Measurements from ENCODE around the gene RNF213. TPM values are rescaled to one million over a fixed set of nuclear protein-coding genes. Genes with fewer than 3 reads are reported as not detected.

RNF213 gene
- total and polyA plus RNA-seq, 2 of the 8 experiments (the other 6 are each of a cell fraction or from before 2014, with no cell fraction given) = 33.8 to 62.8 TPM

- H3K4me2 ChIP-seq (ENCODE audit: insufficient read depth in 1 of 2, low read depth in 2 of 2, low read length in 2 of 2) = no peak overlapping the region
- H3K23me2 ChIP-seq (ENCODE audit: low read depth, low read length) = no peaks in the 10 kb centered on the region; the same call in 1 of the 2 replicates
- ChIA-PET CTCF (ENCODE audit: partially characterized antibody) (interaction anchor here (1.2 to 4.6 kb wide), 3 partner anchors 23 to 128 kb away, joined by 3 to 34 read pairs (median 3); no protein-coding TSS in a partner anchor), POLR2A (ENCODE audit: partially characterized antibody) (interaction anchor here (1.1 to 1.6 kb wide), 4 partner anchors 12 to 50 kb away, joined by 3 read pairs; no protein-coding TSS in a partner anchor)
- peaks cover 0 to 2% of the 10 kb centered on the region in 2 experiments for H4K20me1 ChIP-seq (replicated peaks in 1 of 2; ENCODE audit: control insufficient read depth in 1 of 2, insufficient read depth in 2 of 2, low read length in 2 of 2)
- H3K27ac ChIP-seq (ENCODE audit: low read depth, low read length) = no peak overlapping the region
- H3K56ac ChIP-seq (replicated peaks; ENCODE audit: insufficient read length, low read depth, low read length) = no peak overlapping the region
- no peaks in the 10 kb centered on the region for H3K79me2 ChIP-seq (ENCODE audit: control insufficient read depth in 1 of 2, insufficient read depth in 2 of 2, low read length in 2 of 2)
- H2BK20ac ChIP-seq (ENCODE audit: low read length) = no peak overlapping the region
- no peak overlapping the region for H3K14ac ChIP-seq (ENCODE audit: insufficient read length)
- no peak overlapping the region for H2AK5ac ChIP-seq (ENCODE audit: low read depth, low read length)
- H3K9ac ChIP-seq (replicated peaks in 1 of 4; ENCODE audit: extremely low read depth in 1 of 4, low read depth in 3 of 4, low read length in 3 of 4) = no peak overlapping the region
- H2BK15ac ChIP-seq (ENCODE audit: low read length) = no peak overlapping the region
- no peak overlapping the region for H3K23ac ChIP-seq (ENCODE audit: insufficient read length)
- H2BK5ac ChIP-seq (ENCODE audit: low read depth, low read length) = no peak overlapping the region
- no peak overlapping the region for H4K5ac ChIP-seq (ENCODE audit: insufficient read length, low read depth, low read length)
- H4K8ac ChIP-seq (ENCODE audit: extremely low read depth, insufficient read depth, low read length) = no peak overlapping the region
- H2BK120ac ChIP-seq (replicated peaks; ENCODE audit: low read depth, low read length) = no peak overlapping the region
- no peak overlapping the region for H2BK12ac ChIP-seq (ENCODE audit: low read depth, low read length)
- no peak overlapping the region for H4K91ac ChIP-seq (replicated peaks; ENCODE audit: insufficient read length, low read length)
- H3K4me3 ChIP-seq (ENCODE audit: extremely low read depth in 1 of 4, insufficient read depth in 2 of 4, low read depth in 3 of 4, low read length in 4 of 4) = no peak overlapping the region
- no peak overlapping the region for H3K18ac ChIP-seq (ENCODE audit: extremely low read depth, low read length)
- no peak overlapping the region for H2AFZ ChIP-seq (ENCODE audit: low read length)
- H3K4ac ChIP-seq (replicated peaks; ENCODE audit: insufficient read length, low read depth, low read length) = no peak overlapping the region
- no peaks in the 10 kb centered on the region for H3K9me3 ChIP-seq (ENCODE audit: insufficient read depth in 2 of 2, low read depth in 1 of 2, low read length in 1 of 2)
- WGBS, 2 experiments (ENCODE audit: extremely low coverage in 1 of 2, insufficient coverage in 1 of 2, insufficient read length in 1 of 2, insufficient replicate concordance in 2 of 2, low coverage in 1 of 2, low lambda C conversion rate in 2 of 2, missing lambda C conversion rate in 1 of 2) = 95% methylated on average over 5 of the region's 5 CpGs; no CpG with 5 or more reads in 1 of the 2 experiments
- DNase-seq (ENCODE audit: low read depth in 1 of 2, low spot score in 2 of 2) = no peak
- no peaks in the 10 kb centered on the region for H3K27me3 ChIP-seq (replicated peaks in 1 of 4; ENCODE audit: control insufficient read depth in 3 of 4, extremely low read depth in 1 of 4, insufficient read depth in 3 of 4, low read length in 3 of 4)
- no peaks in the 10 kb centered on the region for H3K36me3 ChIP-seq (ENCODE audit: control insufficient read depth in 2 of 4, insufficient read depth in 4 of 4, low read length in 3 of 4)
- H3K4me1 ChIP-seq (replicated peaks in 1 of 4; ENCODE audit: control insufficient read depth in 3 of 4, insufficient read depth in 4 of 4, low read length in 3 of 4) = peaks cover 2 to 15% (median 8%) of the 10 kb centered on the region in 4 experiments; a peak in 6 of 7 replicates
- H3K79me1 ChIP-seq (ENCODE audit: low read depth, low read length) = no peaks in the 10 kb centered on the region
- no peak for FAIRE-seq
- TF ChIP-seq CHD1 (IDR thresholded peaks at IDR 0.05; ENCODE audit: low read depth, low read length) (no peak), CBX8 (IDR thresholded peaks at IDR 0.05; ENCODE audit: borderline replicate concordance, low read depth, low read length) (no peak), FOSL1 (IDR thresholded peaks at IDR 0.05; ENCODE audit: insufficient read depth, low read depth, low read length) (no peak), RAD21 (IDR thresholded peaks at IDR 0.05 in 1 of 2, conservative IDR thresholded peaks at IDR 0.05 in 1 of 2; ENCODE audit: low read depth in 2 of 2, low read length in 2 of 2) (no peak), JUN (IDR thresholded peaks at IDR 0.05; ENCODE audit: low read depth, low read length) (no peak), RXRA (IDR thresholded peaks at IDR 0.05; ENCODE audit: insufficient read depth, low read depth, low read length) (no peak), SP2 (IDR thresholded peaks at IDR 0.05; ENCODE audit: low read length) (no peak), RNF2 (IDR thresholded peaks at IDR 0.05; ENCODE audit: borderline replicate concordance, low read depth, low read length, missing control alignments, poor library complexity, severe bottlenecking) (no peak), POLR2AphosphoS5 (IDR thresholded peaks at IDR 0.05; ENCODE audit: low read depth, low read length) (no peak), TAF1 (IDR thresholded peaks at IDR 0.05; ENCODE audit: low read depth, low read length) (no peak), YY1 (IDR thresholded peaks at IDR 0.05; ENCODE audit: low read depth, low read length) (no peak), SIRT6 (IDR thresholded peaks at IDR 0.05; ENCODE audit: low read length) (no peak), KDM1A (IDR thresholded peaks at IDR 0.05; ENCODE audit: borderline replicate concordance, low read length) (no peak), RBBP5 (IDR thresholded peaks at IDR 0.05; ENCODE audit: borderline replicate concordance, low read depth, low read length) (no peak), TBP (IDR thresholded peaks at IDR 0.05; ENCODE audit: low read depth, low read length) (no peak)
Measured at GRCh38 chr17:80256034-80256350, 4.7 kb upstream of the RNF213 start.

Measured in H1 (cell line).